Progenitor cell of endocrine pancreas (in vitro differentiated cells): ENCODE data around the gene HAS3. TPM values are rescaled to one million over a fixed set of nuclear protein-coding genes. Genes with fewer than 3 reads are reported as not detected.
"Not testable (repeated sequence)": the region's sequence is repeated elsewhere in the genome, so short reads cannot be mapped to it uniquely, and the experiment has no call there.

ENCODE experiments used
- DNase-seq: peaks from one replicate; pipeline ENCODE4 v3.0.0; 2021; ENCODE audit warnings: low spot score; ENCODE audit not compliant: unreplicated experiment
- H3K27ac Mint-ChIP-seq: 2 replicates; pipeline ENCODE4 v1.8.0; 2021; ENCODE audit warnings: mild to moderate bottlenecking, moderate library complexity, mixed read lengths
- H3K27me3 Mint-ChIP-seq: 2 replicates; pipeline ENCODE4 v1.8.0; 2021; ENCODE audit warnings: mixed read lengths
- H3K36me3 Mint-ChIP-seq: 2 replicates; pipeline ENCODE4 v1.8.0; 2022; ENCODE audit warnings: mixed read lengths; ENCODE audit not compliant: insufficient read depth
- H3K4me1 Mint-ChIP-seq: 2 replicates; pipeline ENCODE4 v1.8.0; 2021; ENCODE audit warnings: low read depth, mixed read lengths
- H3K4me3 Mint-ChIP-seq: 2 replicates; pipeline ENCODE4 v1.8.0; 2021; ENCODE audit warnings: low read depth, mild to moderate bottlenecking, moderate library complexity, mixed read lengths
- H3K9me3 Mint-ChIP-seq: 2 replicates; pipeline ENCODE4 v1.8.0; 2021; ENCODE audit warnings: low read depth, mixed read lengths
- total RNA-seq: library from RNA; stranded (reverse); gene quantifications from 2 replicates; pipeline ENCODE4 v1.2.1, GENCODE V29; 2021
- TF ChIP-seq, protein P1 (sequence below): fragments of 200-600 bp; sonication (generic); IDR thresholded peaks from one replicate; pipeline ENCODE4 v1.5.0; 2021; ENCODE audit warnings: antibody characterized with exemption, mild to moderate bottlenecking; ENCODE audit not compliant: unreplicated experiment

Gene HAS3
- total RNA-seq, 1 donor from 2014 or later: 1.1 TPM

DNA sequence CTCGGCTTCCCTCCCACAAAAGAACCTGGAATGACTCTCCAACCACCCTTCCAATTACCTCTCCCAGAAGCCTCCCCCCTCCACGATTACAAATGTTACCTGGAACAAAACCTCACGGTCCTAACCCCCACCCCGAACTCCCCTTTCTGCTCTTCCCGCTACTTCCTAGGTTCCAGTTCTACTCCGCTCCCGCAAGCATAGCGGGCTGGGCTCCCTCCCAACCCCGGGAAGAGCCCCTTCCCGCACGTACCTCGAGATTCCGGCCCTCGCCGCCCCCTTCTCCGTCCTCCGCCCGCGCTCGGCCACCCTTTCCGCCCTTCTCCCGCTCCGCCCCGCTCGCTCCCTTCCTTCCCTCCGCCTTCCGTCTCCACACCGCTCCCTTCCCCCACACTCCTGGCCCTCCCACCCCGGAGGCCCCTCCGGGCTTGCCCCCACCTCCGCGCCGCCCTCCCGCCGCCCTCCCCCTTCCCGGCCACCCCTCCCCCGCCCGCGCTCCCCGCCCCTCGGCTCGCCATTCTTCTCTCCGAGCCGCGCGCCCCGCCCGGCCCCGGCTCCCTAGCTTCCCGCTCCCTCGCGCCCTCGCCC is 26.5 kb downstream of the HAS3 start:
- peaks cover 34% of the 10 kb centered on the region for H3K4me1 Mint-ChIP-seq
- H3K9me3 Mint-ChIP-seq: no peaks in the 10 kb centered on the region
- H3K36me3 Mint-ChIP-seq: peaks cover 7% of the 10 kb centered on the region
- no peaks in the 10 kb centered on the region for H3K27me3 Mint-ChIP-seq
- H3K4me3 Mint-ChIP-seq: peak overlapping the region; percentile 99
- H3K27ac Mint-ChIP-seq: peak overlapping the region; percentile 97
- peak; percentile 82 for DNase-seq
- TF ChIP-seq, protein P1, sequence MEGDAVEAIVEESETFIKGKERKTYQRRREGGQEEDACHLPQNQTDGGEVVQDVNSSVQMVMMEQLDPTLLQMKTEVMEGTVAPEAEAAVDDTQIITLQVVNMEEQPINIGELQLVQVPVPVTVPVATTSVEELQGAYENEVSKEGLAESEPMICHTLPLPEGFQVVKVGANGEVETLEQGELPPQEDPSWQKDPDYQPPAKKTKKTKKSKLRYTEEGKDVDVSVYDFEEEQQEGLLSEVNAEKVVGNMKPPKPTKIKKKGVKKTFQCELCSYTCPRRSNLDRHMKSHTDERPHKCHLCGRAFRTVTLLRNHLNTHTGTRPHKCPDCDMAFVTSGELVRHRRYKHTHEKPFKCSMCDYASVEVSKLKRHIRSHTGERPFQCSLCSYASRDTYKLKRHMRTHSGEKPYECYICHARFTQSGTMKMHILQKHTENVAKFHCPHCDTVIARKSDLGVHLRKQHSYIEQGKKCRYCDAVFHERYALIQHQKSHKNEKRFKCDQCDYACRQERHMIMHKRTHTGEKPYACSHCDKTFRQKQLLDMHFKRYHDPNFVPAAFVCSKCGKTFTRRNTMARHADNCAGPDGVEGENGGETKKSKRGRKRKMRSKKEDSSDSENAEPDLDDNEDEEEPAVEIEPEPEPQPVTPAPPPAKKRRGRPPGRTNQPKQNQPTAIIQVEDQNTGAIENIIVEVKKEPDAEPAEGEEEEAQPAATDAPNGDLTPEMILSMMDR: no peak

DNA sequence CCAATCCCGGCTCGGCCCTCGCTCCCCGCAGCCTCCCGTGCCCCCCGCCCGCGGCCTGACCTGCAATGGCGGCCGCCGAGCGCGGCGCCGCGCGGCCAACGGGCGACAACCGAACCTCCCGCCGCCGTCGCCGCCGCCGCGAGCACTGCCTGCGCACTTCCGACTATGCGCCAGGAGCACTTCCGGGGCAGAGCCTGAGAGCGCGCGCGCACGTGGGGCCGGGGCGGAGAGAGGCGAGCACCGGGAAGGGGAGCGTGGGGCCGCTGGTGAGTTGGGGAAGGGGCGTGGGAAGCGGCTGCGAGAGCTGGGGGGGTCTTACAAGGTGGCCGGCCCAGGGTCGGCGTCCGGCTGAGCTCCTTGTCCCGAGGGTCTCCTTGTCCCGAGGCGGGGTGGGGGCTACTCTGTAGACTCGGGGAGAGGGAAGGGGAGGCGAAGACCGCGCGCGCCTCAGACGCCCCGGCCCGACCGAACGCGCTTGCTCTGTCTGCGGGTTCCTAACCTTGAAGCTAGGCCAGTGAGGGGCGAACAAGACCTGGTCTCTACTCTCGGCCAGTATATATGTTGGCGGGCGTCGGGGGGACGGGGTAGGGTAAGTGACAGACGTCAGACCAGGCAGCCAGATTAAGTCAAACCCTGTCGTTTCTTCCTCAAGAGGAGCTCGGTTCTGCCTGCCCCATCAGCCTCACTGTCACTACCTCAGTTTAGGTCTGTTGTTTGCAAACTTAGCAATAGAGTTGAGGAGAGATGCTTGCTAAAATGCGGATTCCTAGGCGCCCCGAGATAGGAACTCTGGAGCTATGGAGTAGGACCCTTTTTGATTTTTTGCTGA is 27.2 kb downstream of the HAS3 start, which contains the start of the genes CHTF8 and UTP4:
CHTF8 (minus strand) TSS at position 165 of the 829 bp plus-strand sequence. CDS start 11,130 bp downstream, outside the sequence.
UTP4 (plus strand) TSS at position 226 of the 829 bp plus-strand sequence. CDS start 811 bp downstream, outside the sequence.
- Mint-ChIP-seq H3K4me3 (peak within 1 kb of the TSS; percentile 99), H3K27me3 (no peaks in the 10 kb centered on the region), H3K4me1 (peaks cover 34% of the 10 kb centered on the region), H3K27ac (peak within 1 kb of the TSS; percentile 97), H3K36me3 (peaks cover 8% of the 10 kb centered on the region), H3K9me3 (no peaks in the 10 kb centered on the region)
- peak; percentile 77 for DNase-seq
- TF ChIP-seq, protein P1: no peak

DNA sequence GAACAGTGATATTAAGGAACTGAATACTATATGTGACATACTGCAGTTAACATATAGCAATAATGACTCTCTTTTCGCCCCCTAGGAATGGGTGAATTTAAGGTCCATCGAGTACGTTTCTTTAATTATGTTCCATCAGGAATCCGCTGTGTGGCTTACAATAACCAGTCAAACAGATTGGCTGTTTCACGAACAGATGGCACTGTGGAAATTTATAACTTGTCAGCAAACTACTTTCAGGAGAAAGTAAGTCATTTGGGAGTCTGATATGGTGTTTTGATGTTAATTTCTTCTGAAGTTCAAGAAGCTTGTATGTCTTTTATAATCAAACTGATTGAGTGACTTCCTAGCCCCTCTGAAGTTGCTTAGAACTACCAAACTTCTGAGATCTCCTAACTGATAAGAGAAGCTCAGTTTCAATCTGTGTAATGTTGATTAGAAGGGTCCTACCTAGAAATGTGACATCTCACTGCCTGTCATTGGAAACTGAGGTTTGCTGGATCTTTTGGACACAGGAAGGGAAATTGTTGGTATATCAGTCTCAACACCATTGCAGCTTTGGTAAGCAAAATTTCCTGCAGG is 28.0 kb downstream of the HAS3 start:
- Mint-ChIP-seq H3K36me3 (peaks cover 10% of the 10 kb centered on the region), H3K4me1 (peaks cover 34% of the 10 kb centered on the region), H3K4me3 (peak overlapping the region; percentile 99), H3K27me3 (no peaks in the 10 kb centered on the region), H3K27ac (peak overlapping the region; percentile 97), H3K9me3 (no peaks in the 10 kb centered on the region)
- no peak for DNase-seq
- TF ChIP-seq, protein P1: no peak

DNA sequence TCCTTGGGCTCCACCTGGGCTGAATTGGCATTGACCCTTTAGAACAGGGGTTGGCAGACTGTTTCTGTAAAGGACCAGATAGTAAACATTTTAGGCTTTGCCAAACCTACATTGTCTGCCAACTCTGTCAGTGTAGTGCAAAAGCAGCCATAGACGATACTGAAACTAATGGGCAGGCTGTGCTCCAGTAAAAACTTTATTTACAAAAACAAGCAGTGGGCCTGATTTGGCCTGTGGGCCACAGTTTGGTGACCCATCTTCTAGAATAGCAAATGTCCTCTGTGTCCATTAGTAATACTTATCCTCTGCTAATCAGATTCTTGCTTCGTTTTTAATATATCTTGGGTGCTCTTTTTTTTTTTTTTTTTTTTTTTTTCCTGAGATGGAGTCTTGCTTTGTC is 33.2 kb downstream of the HAS3 start:
- Mint-ChIP-seq H3K4me1 (peaks cover 16% of the 10 kb centered on the region), H3K27me3 (no peaks in the 10 kb centered on the region), H3K27ac (no peak overlapping the region), H3K9me3 (no peaks in the 10 kb centered on the region), H3K36me3 (peaks cover 30% of the 10 kb centered on the region), H3K4me3 (no peak overlapping the region)
- DNase-seq: no peak
- TF ChIP-seq, protein P1: no peak

DNA sequence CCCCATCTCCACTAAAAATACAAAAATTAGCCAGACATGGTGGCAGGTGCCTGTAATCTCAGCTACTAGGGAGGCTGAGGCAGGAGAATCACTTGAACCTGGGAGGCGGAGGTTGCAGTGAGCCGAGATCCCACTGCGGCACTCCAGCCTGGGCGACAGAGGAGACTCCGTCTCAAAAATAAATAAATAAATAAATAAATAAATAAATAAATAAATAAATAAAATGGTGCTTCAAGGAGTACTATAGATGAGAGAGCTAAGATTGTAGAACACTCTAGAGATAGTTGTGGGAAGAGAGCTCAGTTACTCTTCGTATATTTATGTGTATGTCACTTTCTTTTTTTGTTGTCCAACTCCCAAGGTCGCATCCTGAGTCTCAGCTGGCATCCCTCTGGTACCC is 34.0 kb downstream of the HAS3 start:
- H3K27me3 Mint-ChIP-seq, H3K27ac Mint-ChIP-seq, DNase-seq, H3K4me3 Mint-ChIP-seq, H3K9me3 Mint-ChIP-seq, H3K4me1 Mint-ChIP-seq: not testable (repeated sequence)
- H3K36me3 Mint-ChIP-seq: peaks cover 33% of the 10 kb centered on the region
